ENCODE results near the gene LGR5.

- TF ChIP-seq POLR2A (IDR thresholded peaks at IDR 0.05) (no peak), CTCF (IDR thresholded peaks at IDR 0.05 in 4 of 5, conservative IDR thresholded peaks at IDR 0.05 in 1 of 5) (no peak)
Observed at GRCh38 chr12:71438670-71439361, 782 bp upstream of the LGR5 start.
